ENCODE measurements around the gene C11orf97.

The C11orf97 gene

GRCh38 chr11:94524341-94524740 is 12.1 kb downstream of the C11orf97 start:
- DNase-seq (ENCODE audit: insufficient read length, low spot score) = no peak
- no peak for FAIRE-seq

DNA sequence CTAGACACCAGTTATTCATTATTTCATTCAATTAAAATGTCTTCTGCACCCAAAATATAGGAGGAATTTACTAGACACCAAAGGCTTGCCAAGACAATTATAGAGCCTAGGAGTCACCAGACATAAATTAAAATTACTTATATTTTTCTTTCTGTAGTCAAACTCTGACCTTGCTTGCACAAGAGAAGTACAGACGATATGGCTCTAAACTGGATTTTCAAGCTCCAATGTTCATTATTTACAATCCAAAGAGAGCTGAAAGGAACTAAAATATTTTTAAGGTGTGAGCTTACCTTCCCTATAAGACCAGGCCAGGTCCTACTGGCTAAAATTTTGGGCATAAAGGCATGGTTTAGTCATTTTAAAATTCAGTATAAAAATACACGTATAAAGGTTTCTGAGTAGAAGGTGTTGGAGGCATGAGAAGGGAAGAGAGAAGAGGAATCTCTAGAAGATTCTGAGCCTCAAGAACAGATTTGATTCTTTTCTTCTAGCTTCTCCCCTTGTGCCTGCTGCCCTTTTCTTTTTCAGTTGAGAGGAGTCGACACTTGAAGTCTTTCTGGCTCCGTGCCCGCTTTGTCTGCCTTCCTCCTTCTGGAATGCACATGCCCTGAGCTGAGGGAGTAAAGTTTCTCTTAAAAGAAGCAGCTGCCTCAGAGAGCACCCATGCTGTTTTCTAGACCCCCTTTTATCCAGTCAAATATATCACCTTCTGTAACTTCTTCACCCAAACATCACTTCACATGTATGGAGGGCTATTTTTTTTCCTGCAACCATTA is 13.5 kb downstream of the C11orf97 start:
- FAIRE-seq = no peak
- no peak for DNase-seq (ENCODE audit: insufficient read length, low spot score)

DNA sequence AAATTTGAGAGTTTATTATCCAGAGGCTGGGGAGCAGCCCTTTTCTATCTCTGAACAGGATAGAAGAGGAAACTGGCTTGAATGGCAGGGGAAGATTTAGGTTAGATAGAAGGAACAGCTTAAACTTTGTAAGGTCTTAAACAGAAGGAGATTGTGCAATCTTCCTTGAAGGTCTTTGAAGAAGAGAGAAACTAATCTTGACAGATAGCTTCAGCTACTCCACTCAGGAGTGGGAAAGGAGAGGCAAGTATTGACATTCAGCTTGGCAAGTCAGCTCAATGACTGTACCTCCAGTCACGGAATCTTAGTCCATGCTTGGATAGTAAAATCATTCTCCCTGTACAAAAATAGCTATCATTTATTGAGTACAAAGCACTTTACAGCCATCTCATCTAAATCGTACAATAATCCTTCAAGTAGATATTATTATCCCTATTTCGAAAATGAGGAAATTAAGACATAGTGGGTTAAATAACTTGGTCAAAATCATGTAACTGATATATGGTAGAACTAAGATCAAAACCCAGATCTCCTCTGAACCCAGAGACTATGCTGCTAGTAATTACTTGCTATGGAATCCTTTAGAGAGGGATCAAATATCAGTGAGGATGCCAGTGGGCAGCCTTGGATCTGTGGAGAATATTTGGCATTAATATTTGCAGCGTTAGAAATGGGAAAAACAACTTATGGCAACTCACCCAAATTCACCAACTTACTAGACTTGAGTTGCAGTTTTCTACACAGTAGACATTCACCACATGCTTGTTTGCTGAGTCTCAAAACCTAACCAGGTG is 14.6 kb downstream of the C11orf97 start:
- FAIRE-seq = no peak
- no peak for DNase-seq (ENCODE audit: insufficient read length, low spot score)

DNA sequence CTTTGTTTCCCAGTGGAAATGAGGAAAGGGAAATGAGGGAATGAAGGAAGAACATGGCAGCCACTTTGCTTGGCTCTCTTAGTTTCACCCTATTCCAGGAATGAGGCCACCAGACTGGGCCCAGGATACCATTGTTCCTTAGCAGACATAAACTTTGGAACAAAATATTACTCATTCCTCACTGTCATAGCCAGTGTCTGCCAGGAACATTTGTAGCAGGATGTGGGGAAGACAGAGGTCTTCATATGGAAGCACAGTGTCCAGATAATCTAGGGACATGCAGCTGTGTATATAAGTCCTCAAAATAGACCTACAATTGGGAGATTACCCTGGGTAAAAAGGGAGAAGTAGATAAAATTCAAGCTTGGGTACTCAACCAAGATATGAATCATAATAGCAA is 16.3 kb downstream of the C11orf97 start:
- FAIRE-seq (no peak), DNase-seq (ENCODE audit: insufficient read length, low spot score) (no peak)

DNA sequence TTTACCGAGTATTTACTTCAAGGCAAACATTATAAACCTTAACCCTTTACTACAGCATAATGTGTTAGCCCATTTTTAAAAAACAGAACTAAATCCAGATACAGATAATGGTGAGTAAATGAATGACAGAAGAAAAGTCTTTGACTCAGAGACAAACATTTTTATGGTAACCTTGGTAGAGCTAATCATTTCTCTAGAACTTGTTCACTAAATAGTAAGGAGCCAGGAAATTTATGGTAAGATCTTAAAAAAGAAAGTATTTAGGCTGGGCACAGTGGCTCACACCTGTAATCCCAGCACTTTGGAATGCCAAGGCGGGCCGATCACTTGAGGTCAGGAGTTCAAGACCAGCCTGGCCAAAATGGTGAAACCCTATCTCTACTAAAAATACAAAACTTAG is 19.9 kb downstream of the C11orf97 start:
- no peak for FAIRE-seq
- DNase-seq (ENCODE audit: insufficient read length, low spot score) = no peak

DNA sequence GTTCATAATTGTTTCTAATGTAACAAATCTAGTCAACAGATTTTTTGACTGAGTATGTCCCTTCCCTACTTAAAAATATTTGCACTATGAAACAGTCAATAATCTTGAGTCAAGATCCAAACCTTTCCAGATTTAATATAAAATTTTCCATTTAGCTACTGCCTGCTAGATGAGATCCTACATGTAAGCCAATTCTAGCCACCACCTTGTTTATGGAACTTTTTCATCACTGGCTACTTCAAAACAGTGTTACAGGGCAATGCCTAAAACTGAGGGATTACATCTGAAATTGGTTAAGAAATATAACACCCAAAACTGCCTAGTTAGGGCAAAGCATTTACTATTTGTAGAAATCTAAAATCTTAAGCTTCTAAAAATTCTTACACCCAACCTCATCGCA is 20.9 kb downstream of the C11orf97 start:
- DNase-seq (ENCODE audit: insufficient read length, low spot score) = no peak
- no peak for FAIRE-seq

DNA sequence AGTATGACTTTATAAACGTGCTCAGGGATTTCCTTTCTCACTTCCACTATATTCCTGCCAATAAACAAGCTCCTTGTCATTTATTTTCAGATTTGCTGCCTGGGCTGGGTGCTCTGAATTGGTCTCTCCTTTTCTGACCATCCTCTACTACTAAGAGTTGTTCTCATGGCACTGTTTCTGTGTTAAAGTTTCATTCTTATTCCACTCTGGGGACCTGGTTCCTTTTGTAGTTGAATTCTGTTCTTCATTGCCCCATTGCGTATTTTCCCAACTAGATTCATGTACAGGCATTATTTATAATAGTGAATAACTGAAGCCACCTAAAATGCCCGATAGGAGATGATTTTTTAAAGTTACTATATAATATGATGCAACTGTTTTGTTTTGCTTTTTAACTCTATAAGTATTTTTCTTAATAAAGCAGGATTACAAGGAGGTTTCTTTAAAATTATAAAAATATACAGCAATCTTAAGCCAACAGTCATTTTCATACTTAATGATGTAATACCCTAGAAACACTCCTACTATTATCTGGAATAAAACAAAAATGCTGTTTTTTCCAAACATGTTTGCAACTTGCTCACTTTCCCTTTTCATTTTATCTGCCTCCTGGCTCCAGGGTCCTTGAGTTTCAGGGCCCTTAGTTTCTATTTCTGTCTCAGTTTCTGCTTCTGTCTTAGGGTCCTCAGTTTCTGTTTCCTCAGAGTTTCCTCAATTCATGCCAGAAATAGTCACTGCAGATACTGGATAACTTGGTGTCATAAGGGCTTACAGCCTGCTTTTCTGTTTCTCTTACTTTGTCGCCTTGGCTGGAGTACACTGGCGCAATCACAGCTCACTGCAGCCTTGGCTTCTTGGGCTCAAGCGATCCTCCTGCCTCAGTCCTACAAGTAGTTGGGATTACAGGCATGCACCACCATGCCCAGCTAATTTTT is 21.7 kb downstream of the C11orf97 start:
- FAIRE-seq = no peak
- no peak for DNase-seq (ENCODE audit: insufficient read length, low spot score)

DNA sequence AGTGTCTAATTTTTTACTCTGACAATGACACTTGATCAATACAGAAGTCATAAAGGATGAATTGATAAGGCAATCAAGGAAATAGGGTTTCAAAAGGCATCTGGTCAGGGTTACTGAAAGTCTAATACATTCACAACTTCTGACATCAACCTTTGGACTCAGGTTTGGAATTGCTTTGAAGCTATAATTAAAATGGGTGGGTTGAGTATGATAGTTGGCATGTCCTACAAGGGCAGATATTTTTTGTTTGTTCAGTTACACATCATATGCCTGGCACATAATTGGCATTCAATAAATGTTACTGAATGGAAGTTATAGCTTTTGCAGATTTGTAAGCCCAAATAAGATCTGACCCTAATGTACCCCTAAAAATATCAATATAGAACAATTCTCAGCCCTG is 24.1 kb downstream of the C11orf97 start:
- FAIRE-seq = no peak
- DNase-seq (ENCODE audit: insufficient read length, low spot score) = no peak

- no peak for DNase-seq (ENCODE audit: insufficient read length, low spot score)
- no peak for FAIRE-seq
Measured at GRCh38 chr11:94537031-94537600, 24.9 kb downstream of the C11orf97 start.

GRCh38 chr11:94539420-94539819 is 27.2 kb downstream of the C11orf97 start:
- FAIRE-seq = no peak

GRCh38 chr11:94543695-94544645 is 31.7 kb downstream of the C11orf97 start, which contains the start of gene FUT4:
FUT4 (plus strand) TSS chr11:94543921; CDS start chr11:94544134, 213 bp downstream.
- DNase-seq (ENCODE audit: insufficient read length, low spot score) = peak; percentile 79
- FAIRE-seq = peak; percentile 54

More at GRCh38 chr11:94539420-94539819, 27.2 kb downstream of the C11orf97 start:
- DNase-seq (ENCODE audit: insufficient read length, low spot score) = no peak

GRCh38 chr11:94544646-94545263 is 32.5 kb downstream of the C11orf97 start:
- DNase-seq (ENCODE audit: insufficient read length, low spot score) (no peak), FAIRE-seq (no peak)

DNA sequence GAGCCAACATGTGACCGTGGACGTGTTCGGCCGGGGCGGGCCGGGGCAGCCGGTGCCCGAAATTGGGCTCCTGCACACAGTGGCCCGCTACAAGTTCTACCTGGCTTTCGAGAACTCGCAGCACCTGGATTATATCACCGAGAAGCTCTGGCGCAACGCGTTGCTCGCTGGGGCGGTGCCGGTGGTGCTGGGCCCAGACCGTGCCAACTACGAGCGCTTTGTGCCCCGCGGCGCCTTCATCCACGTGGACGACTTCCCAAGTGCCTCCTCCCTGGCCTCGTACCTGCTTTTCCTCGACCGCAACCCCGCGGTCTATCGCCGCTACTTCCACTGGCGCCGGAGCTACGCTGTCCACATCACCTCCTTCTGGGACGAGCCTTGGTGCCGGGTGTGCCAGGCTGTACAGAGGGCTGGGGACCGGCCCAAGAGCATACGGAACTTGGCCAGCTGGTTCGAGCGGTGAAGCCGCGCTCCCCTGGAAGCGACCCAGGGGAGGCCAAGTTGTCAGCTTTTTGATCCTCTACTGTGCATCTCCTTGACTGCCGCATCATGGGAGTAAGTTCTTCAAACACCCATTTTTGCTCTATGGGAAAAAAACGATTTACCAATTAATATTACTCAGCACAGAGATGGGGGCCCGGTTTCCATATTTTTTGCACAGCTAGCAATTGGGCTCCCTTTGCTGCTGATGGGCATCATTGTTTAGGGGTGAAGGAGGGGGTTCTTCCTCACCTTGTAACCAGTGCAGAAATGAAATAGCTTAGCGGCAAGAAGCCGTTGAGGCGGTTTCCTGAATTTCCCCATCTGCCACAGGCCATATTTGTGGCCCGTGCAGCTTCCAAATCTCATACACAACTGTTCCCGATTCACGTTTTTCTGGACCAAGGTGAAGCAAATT is 33.3 kb downstream of the C11orf97 start:
- FAIRE-seq (no peak), DNase-seq (ENCODE audit: insufficient read length, low spot score) (no peak)

- DNase-seq (ENCODE audit: insufficient read length, low spot score) = no peak
- no peak for FAIRE-seq
Measured at GRCh38 chr11:94546162-94546470, 33.9 kb downstream of the C11orf97 start.

GRCh38 chr11:94546886-94547285 is 34.6 kb downstream of the C11orf97 start:
- FAIRE-seq = no peak
- DNase-seq (ENCODE audit: insufficient read length, low spot score) = no peak

GRCh38 chr11:94549146-94549545 is 36.9 kb downstream of the C11orf97 start:
- FAIRE-seq (no peak), DNase-seq (ENCODE audit: insufficient read length, low spot score) (no peak)

DNA sequence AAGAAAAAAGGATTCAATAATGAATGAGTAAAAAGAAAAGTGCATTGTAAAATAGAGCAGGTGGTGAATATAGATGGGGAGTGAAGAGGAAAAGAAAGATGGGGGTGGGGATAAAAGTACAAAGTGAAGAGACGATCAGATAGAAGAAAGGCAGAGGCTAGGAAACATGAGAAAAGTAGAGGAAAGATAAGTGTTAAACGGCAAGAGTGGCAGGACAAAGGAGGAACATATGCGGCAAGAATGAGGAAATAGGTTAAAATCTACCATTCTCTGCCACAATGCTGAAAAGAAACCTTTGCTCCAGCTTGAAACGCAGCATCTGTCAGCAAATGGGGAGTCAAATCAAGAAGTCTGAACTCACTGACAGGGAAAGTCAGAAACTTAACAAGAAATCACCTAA is 38.3 kb downstream of the C11orf97 start:
- DNase-seq (ENCODE audit: insufficient read length, low spot score) = no peak
- no peak for FAIRE-seq

DNA sequence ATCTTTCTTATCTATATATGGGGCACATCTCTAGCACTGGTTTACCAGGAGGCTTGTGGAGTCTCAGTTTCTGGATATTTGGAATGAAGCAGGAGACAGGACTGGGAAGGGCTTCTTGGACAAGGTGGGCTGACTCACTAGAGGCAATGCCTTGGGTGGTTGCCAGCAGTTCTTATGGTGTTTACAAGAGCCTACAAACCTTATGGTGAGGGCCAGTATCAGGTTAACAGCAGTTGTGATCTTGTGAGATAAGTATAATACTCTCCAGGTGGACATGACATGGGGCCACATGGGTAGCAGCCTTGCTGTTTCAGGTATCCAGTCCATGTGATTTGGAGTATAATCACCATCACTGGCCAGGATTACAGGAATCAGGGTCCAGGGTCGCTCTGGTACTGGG is 41.7 kb downstream of the C11orf97 start:
- no peak for DNase-seq (ENCODE audit: insufficient read length, low spot score)
- FAIRE-seq = no peak
